HUES6 (cell line): Measurements from ENCODE around the gene TTC23L.

ENCODE experiments used
- H3K27ac ChIP-seq: 2 replicates; pipeline ENCODE4 v1.7.0; 2013; ENCODE audit warnings: low read depth, mild to moderate bottlenecking, low read length, inconsistent platforms
- H3K27me3 ChIP-seq: 2 replicates; pipeline ENCODE4 v1.6.1; 2013; ENCODE audit warnings: low read length; ENCODE audit not compliant: control insufficient read depth, insufficient read depth
- H3K36me3 ChIP-seq: 2 replicates; pipeline ENCODE4 v1.6.1; 2013; ENCODE audit warnings: low read length; ENCODE audit not compliant: control insufficient read depth, insufficient read depth
- H3K4me1 ChIP-seq: 2 replicates; pipeline ENCODE4 v1.6.1; 2013; ENCODE audit warnings: low read length; ENCODE audit not compliant: control insufficient read depth, insufficient read depth
- H3K4me3 ChIP-seq: 2 replicates; pipeline ENCODE4 v1.5.1; 2013; ENCODE audit warnings: low read depth, low read length
- H3K9ac ChIP-seq: one replicate; pipeline ENCODE4 v1.6.1; 2013; ENCODE audit warnings: mild to moderate bottlenecking, low read length
- H3K9me3 ChIP-seq: 2 replicates; pipeline ENCODE4 v1.6.1; 2013; ENCODE audit warnings: low read depth, low read length; ENCODE audit not compliant: control insufficient read depth, insufficient read depth

TTC23L gene

DNA sequence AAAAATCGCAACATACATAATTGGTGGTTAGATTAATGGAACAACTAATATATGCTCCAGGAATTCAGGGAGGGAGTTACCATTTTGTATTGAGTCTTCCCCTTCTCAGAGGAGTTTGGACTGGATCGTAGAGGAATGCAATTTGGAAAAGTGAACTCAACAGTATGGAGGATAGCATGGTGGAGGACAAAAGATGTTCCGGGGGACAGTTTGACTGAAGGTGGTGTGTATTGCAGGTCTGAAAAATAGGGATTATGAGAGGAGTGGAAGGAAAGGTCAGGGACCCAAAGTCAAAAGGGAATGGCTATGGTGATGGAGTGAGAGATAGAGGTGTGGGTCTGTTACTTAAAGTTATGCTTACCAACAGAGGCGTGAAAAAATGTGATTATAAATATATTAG lies 91.9 kb downstream of the TTC23L start:
- Histone ChIP-seq H3K27ac (peak overlapping the region; percentile 58; the same call in 1 of the 2 replicates), H3K36me3 (peaks cover 30% of the 10 kb centered on the region), H3K27me3 (no peaks in the 10 kb centered on the region), H3K4me3 (peak overlapping the region; percentile 70), H3K9me3 (no peaks in the 10 kb centered on the region), H3K4me1 (peaks cover 14% of the 10 kb centered on the region), H3K9ac (peak overlapping the region; percentile 73)

DNA sequence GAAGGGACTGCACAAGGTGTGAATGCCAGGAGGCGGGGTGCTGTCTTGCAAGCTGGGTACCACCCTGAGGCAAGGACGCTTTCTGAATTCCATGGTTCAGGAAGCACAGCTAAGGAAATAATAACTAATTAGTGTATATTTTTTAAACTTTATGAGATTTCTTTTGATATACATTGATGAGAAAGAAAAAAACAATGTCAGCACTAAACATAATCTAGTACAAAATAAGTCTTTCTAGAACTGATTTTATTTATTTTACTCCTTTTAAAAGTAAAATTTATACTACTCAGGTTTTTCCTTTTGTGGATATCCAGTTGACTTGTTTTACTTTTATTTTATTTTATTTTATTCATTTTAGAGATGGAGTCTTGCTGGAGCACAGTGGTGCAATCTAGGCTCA lies 94.0 kb downstream of the TTC23L start:
- Histone ChIP-seq H3K27me3 (no peaks in the 10 kb centered on the region), H3K36me3 (peaks cover 38% of the 10 kb centered on the region), H3K4me1 (peaks cover 14% of the 10 kb centered on the region), H3K9me3 (no peaks in the 10 kb centered on the region), H3K9ac (no peak overlapping the region), H3K4me3 (no peak overlapping the region), H3K27ac (no peak overlapping the region)

DNA sequence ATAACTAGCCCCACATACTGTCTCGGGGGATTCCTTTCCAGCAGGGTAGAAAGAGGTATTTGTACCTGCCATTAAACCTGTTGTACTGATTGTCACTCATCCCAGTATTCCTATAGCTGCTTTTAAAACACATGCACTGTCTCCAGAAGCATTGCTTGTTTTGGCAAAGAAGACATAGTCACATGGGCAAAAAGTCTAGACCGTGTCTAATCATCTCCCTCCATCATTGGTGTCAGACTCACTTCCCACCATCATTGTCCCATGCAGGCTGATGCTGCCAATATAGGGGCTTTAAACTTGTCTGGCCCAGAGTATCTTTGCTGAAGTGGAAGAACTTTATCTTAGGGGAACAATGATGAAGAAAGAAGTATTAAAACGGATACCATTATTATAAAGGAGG lies 103.0 kb downstream of the TTC23L start:
- Histone ChIP-seq H3K36me3 (peaks cover 86% of the 10 kb centered on the region), H3K27me3 (no peaks in the 10 kb centered on the region), H3K9me3 (no peaks in the 10 kb centered on the region), H3K4me3 (no peak overlapping the region), H3K9ac (no peak overlapping the region), H3K4me1 (no peaks in the 10 kb centered on the region), H3K27ac (no peak overlapping the region)

DNA sequence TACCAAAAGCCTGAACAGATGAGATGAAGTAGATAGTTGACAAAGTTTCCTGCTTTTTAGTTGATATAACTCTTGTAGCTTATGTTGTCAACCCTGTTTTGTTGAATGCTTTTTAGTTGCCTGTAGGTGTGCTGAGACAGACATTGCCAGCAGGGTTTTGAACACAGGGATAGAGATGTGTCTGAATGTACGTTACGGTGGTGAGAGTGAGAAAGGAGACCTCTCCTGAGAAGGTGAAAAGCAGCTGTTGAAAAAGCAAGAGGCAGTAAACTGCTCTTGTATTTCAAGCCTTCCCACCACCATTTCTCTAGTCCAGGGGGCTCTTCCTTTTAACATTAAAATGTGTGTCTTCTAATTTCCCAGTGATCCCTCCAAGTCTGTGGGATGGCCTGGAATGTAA lies 105.1 kb downstream of the TTC23L start:
- no peaks in the 10 kb centered on the region for H3K4me1 ChIP-seq
- peaks cover 79% of the 10 kb centered on the region for H3K36me3 ChIP-seq
- no peak overlapping the region for H3K9ac ChIP-seq
- no peaks in the 10 kb centered on the region for H3K9me3 ChIP-seq
- H3K27me3 ChIP-seq, result no peaks in the 10 kb centered on the region
- no peak overlapping the region for H3K27ac ChIP-seq
- no peak overlapping the region for H3K4me3 ChIP-seq

DNA sequence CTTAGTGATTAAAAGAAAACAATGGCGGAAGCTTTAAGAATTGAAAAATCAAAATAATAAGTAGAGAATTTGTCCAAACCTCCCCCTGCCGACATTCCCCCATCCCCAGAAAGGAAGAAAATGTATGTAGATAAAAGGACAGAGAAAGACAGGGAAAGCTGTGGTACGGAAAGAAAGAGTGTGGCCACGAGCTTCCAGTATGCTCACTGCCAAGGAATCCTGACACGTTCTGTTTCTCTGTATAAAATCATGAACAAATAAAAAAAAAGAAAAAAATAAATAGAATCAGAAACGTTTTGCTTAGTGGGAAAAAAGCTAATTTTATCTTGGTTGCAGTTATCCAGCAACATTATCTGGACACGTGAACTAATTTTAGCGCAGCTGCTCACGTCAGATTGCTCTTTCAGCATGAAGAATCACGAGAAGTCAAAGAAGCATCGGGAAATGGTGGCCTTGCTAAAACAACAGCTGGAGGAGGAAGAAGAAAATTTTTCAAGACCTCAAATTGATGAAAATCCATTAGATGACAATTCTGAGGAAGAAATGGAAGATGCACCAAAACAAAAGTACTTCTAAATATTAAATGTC lies 105.6 kb downstream of the TTC23L start:
- Histone ChIP-seq H3K4me1 (no peaks in the 10 kb centered on the region), H3K27me3 (no peaks in the 10 kb centered on the region), H3K27ac (no peak overlapping the region), H3K9ac (no peak overlapping the region), H3K9me3 (no peaks in the 10 kb centered on the region), H3K4me3 (no peak overlapping the region), H3K36me3 (peaks cover 82% of the 10 kb centered on the region)
